IMR-90 (cell line): Measurements from ENCODE around the gene MCTP1.

Experiments used
- CTCF ChIP-seq: conservative IDR thresholded peaks from 2 replicates; pipeline ENCODE4 v1.5.1; 2012; ENCODE audit warnings: mild to moderate bottlenecking, low read depth, low read length, improper control_type of control experiment
- FOS ChIP-seq: fragments of 150-350 bp; IDR thresholded peaks from 2 replicates; pipeline ENCODE4 v1.6.1; 2016; ENCODE audit warnings: low read depth, low read length
- MXI1 ChIP-seq: IDR thresholded peaks from 2 replicates; pipeline ENCODE4 v1.6.1; 2012; ENCODE audit warnings: low read depth, mild to moderate bottlenecking, low read length, moderate library complexity, borderline replicate concordance
- POLR2A ChIP-seq: IDR thresholded peaks from 2 replicates; pipeline ENCODE4 v1.6.1; 2012; ENCODE audit warnings: mild to moderate bottlenecking, low read depth, low read length
- RAD21 ChIP-seq: IDR thresholded peaks from 2 replicates; pipeline ENCODE4 v1.6.1; 2012; ENCODE audit warnings: low read length, improper control_type of control experiment
- RCOR1 ChIP-seq: IDR thresholded peaks from 2 replicates; pipeline ENCODE4 v1.6.1; 2012; ENCODE audit warnings: mild to moderate bottlenecking, low read length, improper control_type of control experiment; ENCODE audit not compliant: insufficient replicate concordance
- SMC3 ChIP-seq: fragments of 150-350 bp; IDR thresholded peaks from 2 replicates; pipeline ENCODE4 v1.6.1; 2016; ENCODE audit warnings: low read depth, mild to moderate bottlenecking, antibody characterized with exemption, low read length, moderate library complexity

DNA sequence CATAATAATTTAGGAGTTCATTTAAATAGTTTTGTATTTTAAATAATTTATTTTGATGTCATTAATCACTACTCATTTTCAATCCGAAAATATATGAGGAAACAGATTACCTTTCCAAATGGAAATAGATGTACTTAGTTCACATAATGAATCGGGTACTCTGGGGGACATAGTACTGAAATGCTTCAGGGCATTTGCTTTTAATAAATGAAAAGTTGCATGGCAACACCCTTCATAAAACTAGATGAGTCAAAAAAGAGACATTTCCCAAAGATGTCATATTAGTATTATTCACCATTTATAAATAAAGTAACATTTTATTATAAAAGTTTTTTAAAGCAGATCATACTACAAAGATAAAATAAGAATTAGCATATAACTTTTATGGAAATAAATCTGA lies 177.8 kb downstream of the MCTP1 start:
- TF ChIP-seq CTCF (no peak), POLR2A (no peak), MXI1 (no peak), RAD21 (no peak), FOS (no peak), SMC3 (no peak), RCOR1 (no peak)
